Mesenteric fat pad (tissue), 1 donor: Measurements from ENCODE around the gene DDX42. TPM values are rescaled to one million over a fixed set of nuclear protein-coding genes. Genes with fewer than 3 reads are reported as not detected.

Experiments used
- total RNA-seq: library from RNA; stranded (reverse); fragmentation: NEBNext Ultra II Directional; extraction: Animal tissue kit (Norgen Biotek cat#: 25700); gene quantifications from one replicate; pipeline ENCODE4 v1.2.1, GENCODE V29; 2021
- donor health status: DM: yes; HTN: yes; CAD: no.

Gene DDX42
- total RNA-seq, 1 donor from 2014 or later: 130 TPM

Other genes starting within 250 kb of the DDX42 start
- gene DCAF7, start 223.7 kb upstream of the DDX42 start, total RNA-seq: 49.6 TPM
- gene TACO1, start 173.3 kb upstream of the DDX42 start, total RNA-seq: 17.1 TPM
- gene MAP3K3, start 151.8 kb upstream of the DDX42 start, total RNA-seq: 48.8 TPM
- gene LIMD2, start 74.0 kb upstream of the DDX42 start, total RNA-seq: 11.3 TPM
- gene STRADA, start 32.4 kb upstream of the DDX42 start, total RNA-seq: 34.3 TPM
- gene CCDC47, start 573 bp upstream of the DDX42 start, total RNA-seq: 110 TPM
- gene PSMC5, start 53.3 kb downstream of the DDX42 start, total RNA-seq: 115 TPM
- 28.8 TPM for gene FTSJ3, start 53.5 kb downstream of the DDX42 start, total RNA-seq
- 57.4 TPM for gene SMARCD2, start 68.5 kb downstream of the DDX42 start, total RNA-seq
- not detected for gene CSH2, start 99.5 kb downstream of the DDX42 start, total RNA-seq
- gene GH2, start 107.8 kb downstream of the DDX42 start, total RNA-seq: not detected
- not detected for gene CSH1, start 122.4 kb downstream of the DDX42 start, total RNA-seq
- gene CSHL1, start 137.1 kb downstream of the DDX42 start, total RNA-seq: not detected
- gene GH1, start 144.7 kb downstream of the DDX42 start, total RNA-seq: not detected
- 4.3 TPM for gene CD79B, start 158.2 kb downstream of the DDX42 start, total RNA-seq
- 27.1 TPM for gene SCN4A, start 198.7 kb downstream of the DDX42 start, total RNA-seq
- gene PRR29, start 224.2 kb downstream of the DDX42 start, total RNA-seq: 0.90 TPM
- gene ICAM2, start 246.5 kb downstream of the DDX42 start, total RNA-seq: 75.2 TPM